ENCODE results near the gene LIPF. TPM values are rescaled to one million over a fixed set of nuclear protein-coding genes. Genes with fewer than 3 reads are reported as not detected.

Gene LIPF
- total RNA-seq, 1 experiment from 2014 or later = not detected

DNA sequence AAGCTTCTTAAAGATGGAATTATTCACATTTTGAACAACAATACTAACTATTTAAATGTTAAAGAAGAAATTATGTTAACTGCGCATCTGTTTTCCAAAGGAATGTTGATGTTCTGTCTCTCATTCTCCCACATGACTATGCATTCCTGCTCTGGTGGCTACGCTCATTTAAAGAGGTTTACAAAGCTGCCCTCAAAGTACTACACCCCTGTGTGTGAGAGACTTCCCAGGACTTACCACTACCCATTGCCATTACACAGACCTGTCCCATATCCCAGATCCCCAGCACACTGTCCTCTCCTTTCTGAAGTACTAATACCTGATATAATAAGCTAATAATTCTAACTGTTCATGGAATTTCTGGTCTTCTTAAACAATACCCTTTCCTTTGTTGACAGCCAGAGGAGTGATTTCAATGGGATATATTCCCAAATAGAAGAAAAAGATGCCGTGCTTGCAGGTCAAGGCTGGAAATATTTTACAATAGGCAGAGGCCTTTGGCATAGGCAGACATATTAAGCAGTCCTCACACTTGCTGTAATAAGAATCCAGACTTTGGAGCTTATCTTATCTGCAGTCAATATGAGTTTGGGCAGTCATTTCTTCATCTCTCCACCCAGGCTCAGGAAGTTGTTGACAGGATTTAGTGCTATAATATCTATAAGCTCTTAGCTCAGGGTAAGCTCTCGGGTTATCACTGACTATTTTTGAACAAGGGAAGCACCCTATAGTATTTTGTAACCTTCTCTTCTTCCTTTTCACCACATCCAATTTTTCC, 12.2 kb downstream of the LIPF start:
- Histone ChIP-seq H3K9me3 (peaks cover 3% of the 10 kb centered on the region; the same call in 1 of the 2 replicates), H3K27me3 (replicated peaks; ENCODE audit: control insufficient read depth, insufficient read depth, low read length) (no peaks in the 10 kb centered on the region), H3K36me3 (ENCODE audit: control insufficient read depth, insufficient read depth, low read length) (no peaks in the 10 kb centered on the region), H3K4me3 (ENCODE audit: low read depth, low read length) (no peak overlapping the region), H3K4me1 (no peaks in the 10 kb centered on the region)
- peaks cover 8% of the 10 kb centered on the region for H3K27me3 Mint-ChIP-seq (ENCODE audit: insufficient read depth, unreplicated experiment)
- intact Hi-C loops (cut with micrococcal nuclease; ENCODE audit: unreplicated experiment) = no loop called here
- BruUV-seq (replicated peaks) = no TSS peak
- DNase-seq = peak in 1 of 2 experiments; percentile 5
- CTCF ChIA-PET = interaction anchor here (0.5 kb wide), 1 partner anchor 124 kb away, joined by 3 read pairs; no protein-coding TSS in a partner anchor
- H3K36me3 Mint-ChIP-seq (ENCODE audit: insufficient read depth, unreplicated experiment) = no peaks in the 10 kb centered on the region
- TF ChIP-seq, protein P1, sequence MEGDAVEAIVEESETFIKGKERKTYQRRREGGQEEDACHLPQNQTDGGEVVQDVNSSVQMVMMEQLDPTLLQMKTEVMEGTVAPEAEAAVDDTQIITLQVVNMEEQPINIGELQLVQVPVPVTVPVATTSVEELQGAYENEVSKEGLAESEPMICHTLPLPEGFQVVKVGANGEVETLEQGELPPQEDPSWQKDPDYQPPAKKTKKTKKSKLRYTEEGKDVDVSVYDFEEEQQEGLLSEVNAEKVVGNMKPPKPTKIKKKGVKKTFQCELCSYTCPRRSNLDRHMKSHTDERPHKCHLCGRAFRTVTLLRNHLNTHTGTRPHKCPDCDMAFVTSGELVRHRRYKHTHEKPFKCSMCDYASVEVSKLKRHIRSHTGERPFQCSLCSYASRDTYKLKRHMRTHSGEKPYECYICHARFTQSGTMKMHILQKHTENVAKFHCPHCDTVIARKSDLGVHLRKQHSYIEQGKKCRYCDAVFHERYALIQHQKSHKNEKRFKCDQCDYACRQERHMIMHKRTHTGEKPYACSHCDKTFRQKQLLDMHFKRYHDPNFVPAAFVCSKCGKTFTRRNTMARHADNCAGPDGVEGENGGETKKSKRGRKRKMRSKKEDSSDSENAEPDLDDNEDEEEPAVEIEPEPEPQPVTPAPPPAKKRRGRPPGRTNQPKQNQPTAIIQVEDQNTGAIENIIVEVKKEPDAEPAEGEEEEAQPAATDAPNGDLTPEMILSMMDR (IDR thresholded peaks at IDR 0.05; ENCODE audit: insufficient read depth in 1 of 2, low read depth in 1 of 2, low read length in 1 of 2, severe bottlenecking in 1 of 2, unreplicated experiment in 1 of 2) = no peak
- peaks cover 13% of the 10 kb centered on the region for H3K4me1 Mint-ChIP-seq (ENCODE audit: low read depth, unreplicated experiment)
- H3K9me3 Mint-ChIP-seq (ENCODE audit: unreplicated experiment) = no peaks in the 10 kb centered on the region
- POLR2A ChIA-PET = no interaction called here
- H3K27ac Mint-ChIP-seq (ENCODE audit: unreplicated experiment) = no peak overlapping the region
- H3K4me3 Mint-ChIP-seq (ENCODE audit: unreplicated experiment) = no peak overlapping the region

DNA sequence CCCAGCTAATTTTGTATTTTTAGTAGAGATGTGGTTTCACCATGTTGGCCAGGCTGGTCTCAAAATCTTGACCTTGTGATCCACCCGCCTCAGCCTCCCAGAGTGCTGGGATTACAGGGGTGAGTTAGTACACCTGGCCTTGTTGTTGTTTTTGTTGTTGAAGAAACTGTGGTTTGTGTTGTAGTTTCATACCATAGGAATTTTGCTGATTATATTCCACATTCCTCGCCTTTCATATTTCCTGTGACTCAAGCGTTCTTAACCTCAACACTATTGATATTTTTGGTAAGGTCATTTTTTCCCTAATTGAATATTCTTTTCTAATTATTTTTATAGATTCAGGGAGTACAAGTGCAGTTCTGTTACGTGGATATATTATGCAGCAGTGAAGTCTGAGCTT, 16.7 kb downstream of the LIPF start:
- no peaks in the 10 kb centered on the region for H3K27me3 ChIP-seq (replicated peaks; ENCODE audit: control insufficient read depth, insufficient read depth, low read length)
- H3K4me3 ChIP-seq (ENCODE audit: low read depth, low read length) = no peak overlapping the region
- Mint-ChIP-seq H3K27me3 (ENCODE audit: insufficient read depth, unreplicated experiment) (peaks cover 8% of the 10 kb centered on the region), H3K4me1 (ENCODE audit: low read depth, unreplicated experiment) (peaks cover 13% of the 10 kb centered on the region), H3K27ac (ENCODE audit: unreplicated experiment) (no peak overlapping the region), H3K4me3 (ENCODE audit: unreplicated experiment) (no peak overlapping the region), H3K36me3 (ENCODE audit: insufficient read depth, unreplicated experiment) (no peaks in the 10 kb centered on the region), H3K9me3 (ENCODE audit: unreplicated experiment) (no peaks in the 10 kb centered on the region)
- ChIA-PET CTCF (no interaction called here), POLR2A (no interaction called here)
- BruUV-seq (replicated peaks) = no TSS peak
- TF ChIP-seq, protein P1 (IDR thresholded peaks at IDR 0.05; ENCODE audit: insufficient read depth in 1 of 2, low read depth in 1 of 2, low read length in 1 of 2, severe bottlenecking in 1 of 2, unreplicated experiment in 1 of 2) = no peak
- H3K36me3 ChIP-seq (ENCODE audit: control insufficient read depth, insufficient read depth, low read length) = no peaks in the 10 kb centered on the region
- intact Hi-C loops (cut with micrococcal nuclease; ENCODE audit: unreplicated experiment) = no loop called here
- H3K4me1 ChIP-seq = no peaks in the 10 kb centered on the region
- peaks cover 3% of the 10 kb centered on the region; the same call in 1 of the 2 replicates for H3K9me3 ChIP-seq
- no peak for DNase-seq

DNA sequence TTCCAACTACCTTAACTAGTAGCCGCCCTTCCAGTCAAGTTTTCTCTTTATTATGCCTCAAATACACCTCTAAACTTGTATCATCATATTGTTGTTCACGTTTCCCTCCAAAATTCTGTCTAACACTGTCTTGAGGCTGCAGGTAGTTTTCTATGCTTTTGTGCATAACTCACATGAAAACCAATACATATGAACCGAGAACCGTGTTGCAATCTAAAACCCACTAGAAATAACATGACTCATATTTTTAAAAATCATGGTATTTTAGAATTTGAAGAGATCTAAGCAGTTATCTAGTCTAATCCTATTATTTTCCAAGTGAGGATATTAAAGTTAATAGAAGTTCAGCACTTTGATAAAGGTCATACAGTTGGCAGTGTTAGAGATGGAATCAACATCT, 18.2 kb downstream of the LIPF start:
- no peak overlapping the region for H3K4me3 ChIP-seq (ENCODE audit: low read depth, low read length)
- intact Hi-C loops (cut with micrococcal nuclease; ENCODE audit: unreplicated experiment) = no loop called here
- H3K27me3 ChIP-seq (replicated peaks; ENCODE audit: control insufficient read depth, insufficient read depth, low read length) = no peaks in the 10 kb centered on the region
- H3K36me3 ChIP-seq (ENCODE audit: control insufficient read depth, insufficient read depth, low read length) = no peaks in the 10 kb centered on the region
- ChIA-PET CTCF (no interaction called here), POLR2A (no interaction called here)
- TF ChIP-seq, protein P1 (IDR thresholded peaks at IDR 0.05; ENCODE audit: insufficient read depth in 1 of 2, low read depth in 1 of 2, low read length in 1 of 2, severe bottlenecking in 1 of 2, unreplicated experiment in 1 of 2) = no peak
- peaks cover 3% of the 10 kb centered on the region; the same call in 1 of the 2 replicates for H3K9me3 ChIP-seq
- no TSS peak for BruUV-seq (replicated peaks)
- no peaks in the 10 kb centered on the region for H3K4me1 Mint-ChIP-seq (ENCODE audit: low read depth, unreplicated experiment)
- no peak for DNase-seq
- H3K4me1 ChIP-seq = no peaks in the 10 kb centered on the region
- H3K4me3 Mint-ChIP-seq (ENCODE audit: unreplicated experiment) = no peak overlapping the region
- peaks cover 8% of the 10 kb centered on the region for H3K27me3 Mint-ChIP-seq (ENCODE audit: insufficient read depth, unreplicated experiment)
- H3K27ac Mint-ChIP-seq (ENCODE audit: unreplicated experiment) = no peak overlapping the region
- no peaks in the 10 kb centered on the region for H3K36me3 Mint-ChIP-seq (ENCODE audit: insufficient read depth, unreplicated experiment)
- no peaks in the 10 kb centered on the region for H3K9me3 Mint-ChIP-seq (ENCODE audit: unreplicated experiment)

Measured in Caco-2 (cell line).